ENCODE results near the gene CC2D2A. TPM values are rescaled to one million over a fixed set of nuclear protein-coding genes. Genes with fewer than 3 reads are reported as not detected.

Gene CC2D2A
- total RNA-seq, 1 experiment from 2014 or later, result 10.2 TPM

- Mint-ChIP-seq H3K27ac (no peak overlapping the region), H3K4me3 (no peak overlapping the region), H3K9me3 (no peaks in the 10 kb centered on the region), H3K36me3 (peaks cover 28% of the 10 kb centered on the region), H3K27me3 (ENCODE audit: low read depth) (no peaks in the 10 kb centered on the region), H3K4me1 (no peaks in the 10 kb centered on the region)
- DNase-seq (ENCODE audit: low spot score), result no peak
- no peak for ATAC-seq
- POLR2A ChIA-PET, result no interaction called here
- TF ChIP-seq ARID4B (CRISPR knock-in tag; IDR thresholded peaks at IDR 0.05; ENCODE audit: borderline replicate concordance) (no peak), JUN (CRISPR knock-in tag; IDR thresholded peaks at IDR 0.05) (no peak), CBFB (CRISPR knock-in tag; IDR thresholded peaks at IDR 0.05; ENCODE audit: low read depth) (no peak), ATF1 (CRISPR knock-in tag; IDR thresholded peaks at IDR 0.05) (no peak), FOXP1 (CRISPR knock-in tag; IDR thresholded peaks at IDR 0.05; ENCODE audit: borderline replicate concordance) (no peak), KAT7 (CRISPR knock-in tag; IDR thresholded peaks at IDR 0.05; ENCODE audit: borderline replicate concordance) (no peak)
- TF ChIP-seq, protein P1, sequence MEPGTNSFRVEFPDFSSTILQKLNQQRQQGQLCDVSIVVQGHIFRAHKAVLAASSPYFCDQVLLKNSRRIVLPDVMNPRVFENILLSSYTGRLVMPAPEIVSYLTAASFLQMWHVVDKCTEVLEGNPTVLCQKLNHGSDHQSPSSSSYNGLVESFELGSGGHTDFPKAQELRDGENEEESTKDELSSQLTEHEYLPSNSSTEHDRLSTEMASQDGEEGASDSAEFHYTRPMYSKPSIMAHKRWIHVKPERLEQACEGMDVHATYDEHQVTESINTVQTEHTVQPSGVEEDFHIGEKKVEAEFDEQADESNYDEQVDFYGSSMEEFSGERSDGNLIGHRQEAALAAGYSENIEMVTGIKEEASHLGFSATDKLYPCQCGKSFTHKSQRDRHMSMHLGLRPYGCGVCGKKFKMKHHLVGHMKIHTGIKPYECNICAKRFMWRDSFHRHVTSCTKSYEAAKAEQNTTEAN (CRISPR knock-in tag; IDR thresholded peaks at IDR 0.05), result no peak
- CTCF ChIA-PET, result no interaction called here
These were observed 100.1 kb downstream of the CC2D2A start for GRCh38 chr4:15569746-15570145.

- ATAC-seq, result no peak
- DNase-seq (ENCODE audit: low spot score), result no peak
- Mint-ChIP-seq H3K27me3 (ENCODE audit: low read depth) (no peaks in the 10 kb centered on the region), H3K36me3 (no peaks in the 10 kb centered on the region), H3K27ac (no peak overlapping the region), H3K4me1 (no peaks in the 10 kb centered on the region), H3K9me3 (no peaks in the 10 kb centered on the region), H3K4me3 (no peak overlapping the region)
- ChIA-PET POLR2A (no interaction called here), CTCF (no interaction called here)
- TF ChIP-seq HMGA2 (CRISPR knock-in tag; IDR thresholded peaks at IDR 0.05), result no peak
- TF ChIP-seq, protein P2, sequence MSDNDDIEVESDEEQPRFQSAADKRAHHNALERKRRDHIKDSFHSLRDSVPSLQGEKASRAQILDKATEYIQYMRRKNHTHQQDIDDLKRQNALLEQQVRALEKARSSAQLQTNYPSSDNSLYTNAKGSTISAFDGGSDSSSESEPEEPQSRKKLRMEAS (CRISPR knock-in tag; IDR thresholded peaks at IDR 0.05), result no peak
- TF ChIP-seq IRF1 (CRISPR knock-in tag; IDR thresholded peaks at IDR 0.05), result no peak
- no peak for TF ChIP-seq TEAD1 (CRISPR knock-in tag; IDR thresholded peaks at IDR 0.05)
- no peak for TF ChIP-seq GRHL2 (CRISPR knock-in tag; IDR thresholded peaks at IDR 0.05; ENCODE audit: insufficient replicate concordance, severe bottlenecking)
- TF ChIP-seq CDX4 (CRISPR knock-in tag; IDR thresholded peaks at IDR 0.05; ENCODE audit: borderline replicate concordance), result no peak
- TF ChIP-seq ATF1 (CRISPR knock-in tag; IDR thresholded peaks at IDR 0.05), result no peak
- TF ChIP-seq ZNF121 (CRISPR knock-in tag; IDR thresholded peaks at IDR 0.05), result no peak
- TF ChIP-seq USF2 (CRISPR knock-in tag; IDR thresholded peaks at IDR 0.05), result no peak
- no peak for TF ChIP-seq MYBL2 (CRISPR knock-in tag; IDR thresholded peaks at IDR 0.05)
These were observed 106.3 kb downstream of the CC2D2A start for GRCh38 chr4:15575966-15576365.

Measured in WTC11 (cell line).